CD4-positive, alpha-beta T cell treated with Interleukin-1 beta for 1 hour (primary cell): Measurements from ENCODE around the gene C1orf50.
"Not testable (repeated sequence)": the region's sequence is repeated elsewhere in the genome, so short reads cannot be mapped to it uniquely, and the experiment has no call there.

Experiments used
- DNase-seq, 2 donors: peaks; one replicate each; pipeline ENCODE4 v3.0.0-alpha.2; 2020 to 2022

C1orf50 gene

GRCh38 chr1:42766741-42767509 lies at the start of gene C1orf50, which contains the start of gene P3H1:
C1orf50 (plus strand) TSS chr1:42767249; CDS start chr1:42767312, 63 bp downstream.
P3H1 (minus strand) TSS chr1:42767028; CDS start chr1:42766971, 57 bp downstream.
- peak; percentile 100 for DNase-seq

- no peak for DNase-seq
Measured at GRCh38 chr1:42720868-42721267, 46.2 kb upstream of the C1orf50 start.

- no peak for DNase-seq
Measured at GRCh38 chr1:42721926-42722325, 45.1 kb upstream of the C1orf50 start.

- not testable (repeated sequence) for DNase-seq
Measured at GRCh38 chr1:42722403-42722802, 44.6 kb upstream of the C1orf50 start.

GRCh38 chr1:42723511-42723910 lies 43.5 kb upstream of the C1orf50 start:
- DNase-seq: no peak

- DNase-seq: not testable (repeated sequence)
Measured at GRCh38 chr1:42725820-42726219, 41.2 kb upstream of the C1orf50 start.

GRCh38 chr1:42730002-42730401 lies 37.0 kb upstream of the C1orf50 start:
- DNase-seq: no peak

- DNase-seq: peak in 1 of 2 donors; percentile 17
Measured at GRCh38 chr1:42730988-42731387, 36.1 kb upstream of the C1orf50 start.

GRCh38 chr1:42731585-42731984 lies 35.5 kb upstream of the C1orf50 start:
- DNase-seq: no peak

- no peak for DNase-seq
Measured at GRCh38 chr1:42732126-42732680, 34.8 kb upstream of the C1orf50 start.

- DNase-seq: no peak
Measured at GRCh38 chr1:42733415-42734200, 33.4 kb upstream of the C1orf50 start.

- DNase-seq: no peak
Measured at GRCh38 chr1:42734201-42735035, 32.6 kb upstream of the C1orf50 start.

- DNase-seq: no peak
Measured at GRCh38 chr1:42735056-42735455, 32.0 kb upstream of the C1orf50 start.

GRCh38 chr1:42735477-42736105 lies 31.5 kb upstream of the C1orf50 start:
- DNase-seq: no peak

GRCh38 chr1:42736152-42736551 lies 30.9 kb upstream of the C1orf50 start:
- DNase-seq: no peak

- no peak for DNase-seq
Measured at GRCh38 chr1:42736571-42737200, 30.4 kb upstream of the C1orf50 start.

GRCh38 chr1:42737257-42737656 lies 29.8 kb upstream of the C1orf50 start:
- peak in 1 of 2 donors; percentile 27 for DNase-seq

GRCh38 chr1:42737986-42738677 lies 28.9 kb upstream of the C1orf50 start:
- no peak for DNase-seq

- no peak for DNase-seq
Measured at GRCh38 chr1:42738678-42739226, 28.3 kb upstream of the C1orf50 start.
